ENCODE measurements around the gene HRH1. TPM values are rescaled to one million over a fixed set of nuclear protein-coding genes. Genes with fewer than 3 reads are reported as not detected.

Gene HRH1
- polyA plus RNA-seq, 3 donors: 0.08 to 0.24 TPM; not detected in 1

- Histone ChIP-seq H3K9ac (ENCODE audit: insufficient read depth, low read length, poor library complexity, severe bottlenecking) (no peak overlapping the region), H3K27ac (ENCODE audit: low read depth in 1 of 2, low read length in 2 of 2) (no peak overlapping the region), H3K4me3 (replicated peaks in 1 of 3; ENCODE audit: low read depth in 2 of 3, low read length in 3 of 3) (no peak overlapping the region), H3K27me3 (ENCODE audit: control insufficient read depth in 2 of 2, insufficient read depth in 2 of 2, low read length in 2 of 2) (no peaks in the 10 kb centered on the region), H2AFZ (ENCODE audit: insufficient read depth, low read depth, low read length, poor library complexity, severe bottlenecking) (no peak overlapping the region), H3K79me2 (ENCODE audit: insufficient read depth, low read length) (no peaks in the 10 kb centered on the region), H3K4me1 (ENCODE audit: control insufficient read depth in 1 of 2, insufficient read depth in 2 of 2, low read length in 2 of 2) (peaks cover 15 to 16% of the 10 kb centered on the region in 2 donors), H3K9me3 (replicated peaks in 1 of 2; ENCODE audit: control insufficient read depth in 1 of 2, insufficient read depth in 1 of 2, low read length in 2 of 2) (no peaks in the 10 kb centered on the region), H3K4me2 (replicated peaks; ENCODE audit: extremely low read depth, low read length, poor library complexity, severe bottlenecking) (no peak overlapping the region), H4K20me1 (ENCODE audit: insufficient read depth, low read length) (no peaks in the 10 kb centered on the region), H3K36me3 (replicated peaks in 1 of 2; ENCODE audit: control insufficient read depth in 1 of 2, insufficient read depth in 2 of 2, low read length in 2 of 2) (no peaks in the 10 kb centered on the region)
- Mint-ChIP-seq H3K36me3 (no peaks in the 10 kb centered on the region), H3K27me3 (ENCODE audit: low read depth in 3 of 3) (peaks cover 3 to 8% (median 5%) of the 10 kb centered on the region in 3 donors), H3K4me1 (peaks cover 20% of the 10 kb centered on the region), H3K4me3 (no peak overlapping the region), H3K9me3 (peaks cover 0 to 3% (median 0%) of the 10 kb centered on the region in 7 donors), H3K27ac (no peak overlapping the region)
- intact Hi-C loops (cut with micrococcal nuclease): no loop called here
- DNase-seq: no peak
- 83% methylated on average over 1 of the region's 5 CpGs for WGBS (ENCODE audit: insufficient coverage)
- TF ChIP-seq CTCF (IDR thresholded peaks at IDR 0.05): no peak
Measured at GRCh38 chr3:11143476-11143875, 10.8 kb upstream of the HRH1 start.

GRCh38 chr3:11144996-11145395, 9.3 kb upstream of the HRH1 start:
- Histone ChIP-seq H3K27me3 (ENCODE audit: control insufficient read depth in 2 of 2, insufficient read depth in 2 of 2, low read length in 2 of 2) (no peaks in the 10 kb centered on the region), H3K79me2 (ENCODE audit: insufficient read depth, low read length) (no peaks in the 10 kb centered on the region), H3K9ac (ENCODE audit: insufficient read depth, low read length, poor library complexity, severe bottlenecking) (no peak overlapping the region), H2AFZ (ENCODE audit: insufficient read depth, low read depth, low read length, poor library complexity, severe bottlenecking) (no peak overlapping the region), H3K9me3 (replicated peaks in 1 of 2; ENCODE audit: control insufficient read depth in 1 of 2, insufficient read depth in 1 of 2, low read length in 2 of 2) (no peaks in the 10 kb centered on the region), H3K4me1 (ENCODE audit: control insufficient read depth in 1 of 2, insufficient read depth in 2 of 2, low read length in 2 of 2) (peaks cover 10 to 11% of the 10 kb centered on the region in 2 donors), H3K4me2 (replicated peaks; ENCODE audit: extremely low read depth, low read length, poor library complexity, severe bottlenecking) (no peak overlapping the region), H3K27ac (ENCODE audit: low read depth in 1 of 2, low read length in 2 of 2) (no peak overlapping the region), H3K36me3 (replicated peaks in 1 of 2; ENCODE audit: control insufficient read depth in 1 of 2, insufficient read depth in 2 of 2, low read length in 2 of 2) (no peaks in the 10 kb centered on the region), H4K20me1 (ENCODE audit: insufficient read depth, low read length) (no peaks in the 10 kb centered on the region), H3K4me3 (replicated peaks in 1 of 3; ENCODE audit: low read depth in 2 of 3, low read length in 3 of 3) (no peak overlapping the region)
- no peak for DNase-seq
- Mint-ChIP-seq H3K36me3 (no peaks in the 10 kb centered on the region), H3K9me3 (peaks cover 0 to 3% (median 0%) of the 10 kb centered on the region in 7 donors), H3K27ac (no peak overlapping the region), H3K27me3 (ENCODE audit: low read depth in 3 of 3) (peaks cover 3 to 11% (median 5%) of the 10 kb centered on the region in 3 donors), H3K4me1 (peaks cover 13% of the 10 kb centered on the region), H3K4me3 (no peak overlapping the region)
- intact Hi-C loops (cut with micrococcal nuclease): no loop called here
- TF ChIP-seq CTCF (IDR thresholded peaks at IDR 0.05): no peak
- WGBS (ENCODE audit: insufficient coverage): 94% methylated on average over 5 of the region's 5 CpGs

All from CD14-positive monocyte (primary cell).